NB4 (cell line): Measurements from ENCODE around the gene NRP2.

Experiments
- CTCF ChIP-seq: IDR thresholded peaks from one replicate; pipeline ENCODE4 v1.5.1; 2012; ENCODE audit warnings: low read depth, low read length
- MAX ChIP-seq: IDR thresholded peaks from 2 replicates; pipeline ENCODE4 v1.6.1; 2011; ENCODE audit warnings: low read depth, low read length
- POLR2A ChIP-seq: IDR thresholded peaks from 2 replicates; pipeline ENCODE4 v1.6.1; 2011; ENCODE audit warnings: mild to moderate bottlenecking; ENCODE audit not compliant: insufficient read length; ENCODE audit errors: extremely low read depth

DNA sequence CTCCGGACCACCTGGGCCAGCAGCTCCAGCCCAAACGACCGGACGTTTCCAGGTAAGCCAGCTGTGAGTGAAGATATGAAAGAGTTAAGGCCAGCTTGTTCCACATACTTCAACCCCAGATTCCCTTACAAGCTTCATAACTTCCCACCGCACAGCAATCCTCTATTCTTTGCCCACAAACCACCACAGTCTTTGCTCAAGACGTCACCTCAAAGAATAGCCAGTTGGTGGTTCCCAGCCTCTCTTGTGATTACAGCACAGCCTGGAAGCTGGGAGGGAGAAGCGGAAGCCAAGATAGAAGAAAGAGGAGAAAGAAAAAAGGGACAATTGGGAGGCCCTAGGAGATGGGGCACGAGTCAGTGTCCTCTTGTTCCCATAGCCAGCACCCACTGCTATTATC is 70.6 kb downstream of the NRP2 start:
- no peak for TF ChIP-seq CTCF
- no peak for TF ChIP-seq POLR2A
- no peak for TF ChIP-seq MAX
